ENCODE measurements around the gene EIF4EBP3. TPM values are rescaled to one million over a fixed set of nuclear protein-coding genes. Genes with fewer than 3 reads are reported as not detected.

EIF4EBP3 gene
- total and polyA plus RNA-seq, 9 of the 15 experiments (the other 6 are each of a cell fraction or from before 2014, with no cell fraction given), result 1.3 to 7.5 (median 3.8) TPM

GRCh38 chr5:140557136-140557805, 9.8 kb downstream of the EIF4EBP3 start, which contains the start of gene SRA1 (continued):
- peak in 1 of 2 experiments; percentile 61; a peak in 1 of 4 replicates for TF ChIP-seq UBTF (IDR thresholded peaks at IDR 0.05; ENCODE audit: borderline replicate concordance in 1 of 2, low read depth in 2 of 2, low read length in 2 of 2)
- no peak for TF ChIP-seq ZBTB26 (CRISPR knock-in tag; IDR thresholded peaks at IDR 0.05)
- peak; percentile 60 for TF ChIP-seq MAX (CRISPR knock-in tag; IDR thresholded peaks at IDR 0.05)
- TF ChIP-seq THAP12 (CRISPR knock-in tag; IDR thresholded peaks at IDR 0.05), result no peak; the same call in 1 of the 2 replicates
- no peak for TF ChIP-seq CTCFL (IDR thresholded peaks at IDR 0.05; ENCODE audit: borderline replicate concordance, insufficient read depth, low read depth, low read length, poor library complexity, severe bottlenecking)
- TF ChIP-seq SMAD4 (CRISPR knock-in tag; conservative IDR thresholded peaks at IDR 0.05), result peak; percentile 42
- peak in 1 of 2 experiments; percentile 81; a peak in 2 of 4 replicates for TF ChIP-seq SIN3A (IDR thresholded peaks at IDR 0.05; ENCODE audit: borderline replicate concordance in 2 of 2, control insufficient read depth in 1 of 2, low read depth in 2 of 2, low read length in 2 of 2)
- TF ChIP-seq MTA1 (IDR thresholded peaks at IDR 0.05; ENCODE audit: borderline replicate concordance), result no peak
- no peak for TF ChIP-seq BRCA1 (IDR thresholded peaks at IDR 0.05)
- TF ChIP-seq BRCA1 (CRISPR knock-in tag; IDR thresholded peaks at IDR 0.05), result no peak
- TF ChIP-seq MEF2A (IDR thresholded peaks at IDR 0.05; ENCODE audit: control insufficient read depth, low read depth, low read length), result no peak
- no peak for TF ChIP-seq ZNF699 (CRISPR knock-in tag; IDR thresholded peaks at IDR 0.05; ENCODE audit: insufficient replicate concordance)
- TF ChIP-seq ZNF12 (CRISPR knock-in tag; IDR thresholded peaks at IDR 0.05), result no peak
